NCI-H2107 (cell line): ENCODE data around the gene PARP8.
"Not testable (repeated sequence)": the region's sequence is repeated elsewhere in the genome, so short reads cannot be mapped to it uniquely, and the experiment has no call there.

Experiments used
- DNase-seq: peaks from one replicate; lab custom pipeline; 2025; lab: John Stamatoyannopoulos, UW

Gene PARP8, protein sequence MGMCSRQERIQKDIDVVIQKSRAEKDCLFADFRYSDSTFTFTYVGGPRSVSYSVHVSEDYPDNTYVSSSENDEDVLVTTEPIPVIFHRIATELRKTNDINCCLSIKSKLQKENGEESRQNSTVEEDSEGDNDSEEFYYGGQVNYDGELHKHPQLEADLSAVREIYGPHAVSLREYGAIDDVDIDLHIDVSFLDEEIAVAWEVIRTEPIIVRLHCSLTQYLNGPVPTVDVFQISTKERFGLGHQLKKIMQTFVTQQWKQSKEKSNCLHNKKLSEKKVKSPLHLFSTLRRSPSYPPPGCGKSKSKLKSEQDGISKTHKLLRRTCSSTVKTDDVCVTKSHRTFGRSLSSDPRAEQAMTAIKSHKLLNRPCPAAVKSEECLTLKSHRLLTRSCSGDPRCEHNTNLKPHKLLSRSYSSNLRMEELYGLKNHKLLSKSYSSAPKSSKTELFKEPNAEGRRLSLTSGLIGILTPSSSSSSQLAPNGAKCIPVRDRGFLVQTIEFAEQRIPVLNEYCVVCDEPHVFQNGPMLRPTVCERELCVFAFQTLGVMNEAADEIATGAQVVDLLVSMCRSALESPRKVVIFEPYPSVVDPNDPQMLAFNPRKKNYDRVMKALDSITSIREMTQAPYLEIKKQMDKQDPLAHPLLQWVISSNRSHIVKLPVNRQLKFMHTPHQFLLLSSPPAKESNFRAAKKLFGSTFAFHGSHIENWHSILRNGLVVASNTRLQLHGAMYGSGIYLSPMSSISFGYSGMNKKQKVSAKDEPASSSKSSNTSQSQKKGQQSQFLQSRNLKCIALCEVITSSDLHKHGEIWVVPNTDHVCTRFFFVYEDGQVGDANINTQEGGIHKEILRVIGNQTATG

DNA sequence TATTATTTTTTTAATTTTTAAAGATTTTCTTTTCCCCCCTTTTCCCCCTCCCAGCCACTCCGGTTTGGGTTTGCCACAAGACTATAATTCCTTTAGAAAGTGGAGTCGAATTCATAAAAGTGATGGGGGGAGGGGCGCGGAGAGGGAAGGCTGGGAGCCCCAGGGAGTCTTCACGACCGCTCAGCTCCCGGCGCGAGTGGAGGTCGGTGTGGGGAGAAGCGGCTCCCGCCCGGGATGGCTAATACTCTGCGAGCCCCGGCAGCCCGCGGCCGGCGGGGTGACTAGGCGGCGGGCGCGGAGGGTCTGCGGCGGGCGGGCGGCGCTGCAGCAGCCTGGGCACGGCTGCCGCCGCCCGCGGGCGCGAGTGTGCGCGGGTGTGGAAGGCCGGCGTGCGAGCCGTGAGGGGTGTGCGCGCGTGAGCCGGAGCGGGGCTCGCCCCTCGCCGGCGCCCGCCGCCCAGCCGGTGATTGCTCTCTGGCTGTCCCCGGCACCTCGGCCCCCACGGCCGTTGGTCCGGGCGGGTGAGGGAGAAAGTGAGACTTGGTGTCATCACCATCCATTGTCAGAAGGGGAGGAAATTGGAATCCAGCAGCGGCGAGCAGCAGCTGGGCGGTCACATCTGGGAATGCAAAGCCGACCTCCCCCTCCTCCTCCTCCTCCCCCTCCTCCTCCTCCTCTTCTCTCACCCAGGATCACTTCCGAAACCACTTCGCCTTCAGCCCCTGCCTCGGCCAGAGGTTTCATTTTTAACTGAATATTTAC lies at the start of gene PARP8:
TSS of gene PARP8 (plus strand) at position 377 of the 762 bp plus-strand sequence. CDS start 459 bp downstream, outside the sequence.
- DNase-seq = no peak

DNA sequence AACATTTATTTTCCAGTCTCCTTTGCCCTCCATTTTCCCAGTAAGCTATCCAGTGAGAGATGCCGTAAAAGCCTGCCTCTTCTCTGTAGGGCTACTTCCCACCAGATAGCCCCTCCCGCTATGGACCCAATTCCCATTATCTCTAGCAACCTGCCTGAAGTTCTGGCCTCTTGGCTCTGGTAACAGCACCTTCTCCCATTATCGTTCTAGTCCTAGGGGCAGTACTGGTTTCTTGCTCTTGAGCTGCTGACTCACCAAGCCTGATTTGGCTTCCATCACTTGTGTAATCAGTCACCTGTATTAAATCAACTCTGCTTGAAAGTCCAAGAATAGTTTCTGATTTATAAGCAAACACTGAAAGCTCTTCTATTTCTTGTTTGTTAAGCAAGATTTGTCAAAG lies 42.8 kb upstream of the PARP8 start:
- DNase-seq = no peak

DNA sequence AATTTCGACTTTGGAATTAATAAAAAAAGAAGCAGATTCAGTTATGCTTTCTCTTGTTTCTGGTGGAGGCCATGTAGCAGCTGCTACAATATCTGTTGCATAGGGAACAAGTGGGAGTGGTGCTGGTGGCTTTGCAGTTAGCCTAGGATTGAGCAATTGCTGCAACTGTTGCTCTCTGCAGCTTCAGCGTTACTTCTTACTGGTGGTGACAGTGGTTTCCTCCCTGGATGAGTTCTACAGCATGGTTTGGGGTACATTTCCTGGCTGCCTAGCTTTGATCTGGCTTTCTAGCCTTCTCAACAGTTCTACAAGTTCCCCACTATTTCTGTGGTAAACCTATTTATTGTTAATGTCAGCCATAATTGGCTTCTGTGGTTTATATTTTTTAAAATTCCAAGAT lies 31.6 kb upstream of the PARP8 start:
- DNase-seq = not testable (repeated sequence)

DNA sequence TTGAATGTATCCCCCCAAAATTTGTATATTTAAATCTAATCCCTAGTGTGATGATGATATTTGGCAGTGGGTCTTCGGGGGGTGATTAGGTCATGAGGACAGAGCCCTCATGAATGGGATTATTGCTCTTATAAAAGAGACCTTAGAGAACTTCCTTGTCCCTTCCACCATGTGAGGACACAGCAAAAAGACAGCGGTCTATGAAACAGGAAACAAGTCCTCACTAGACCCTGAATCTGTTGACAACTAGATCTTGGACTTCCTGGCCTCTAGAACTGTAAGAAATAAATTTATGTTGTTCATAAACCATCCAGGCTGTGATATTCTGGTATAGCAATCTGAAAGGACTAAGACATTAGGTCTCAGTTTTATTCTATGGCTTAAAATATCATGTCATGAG lies 28.9 kb upstream of the PARP8 start:
- DNase-seq = not testable (repeated sequence)

DNA sequence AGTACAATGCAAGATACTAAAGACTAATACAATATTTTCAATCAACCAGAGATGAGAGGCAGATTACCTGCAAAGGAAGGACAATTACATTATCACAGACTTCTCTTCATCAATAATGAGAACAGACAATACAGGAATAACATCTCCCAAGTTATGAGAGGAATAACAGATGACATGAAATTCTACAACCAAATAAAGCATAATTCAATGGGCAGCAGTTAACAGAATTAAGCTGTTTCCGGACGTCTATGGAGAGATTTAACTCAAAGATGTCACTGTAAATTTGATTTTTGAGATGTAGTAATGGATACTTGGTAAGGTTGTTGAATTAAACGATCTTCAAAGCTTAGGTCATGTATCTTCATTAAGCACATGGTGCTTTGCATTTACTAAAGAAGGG lies 19.8 kb upstream of the PARP8 start:
- DNase-seq = no peak

DNA sequence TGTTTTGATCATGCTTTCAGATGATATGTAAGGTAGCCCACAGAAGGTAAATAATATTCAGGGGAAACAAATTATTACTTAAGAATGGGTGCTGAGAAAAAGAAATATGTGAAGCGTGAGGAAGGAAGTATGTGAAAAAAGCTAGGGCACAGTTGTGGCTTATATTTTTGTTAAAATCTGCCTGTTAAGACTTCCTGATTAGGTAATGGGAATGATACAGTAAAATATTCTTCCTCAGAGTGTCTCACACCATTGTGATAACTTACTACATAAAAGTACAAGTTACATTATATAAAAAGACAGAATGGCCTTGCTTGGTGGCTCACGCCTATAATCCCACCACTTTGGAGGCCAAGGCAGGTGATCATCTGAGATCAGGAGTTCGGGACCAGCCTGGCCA lies 18.7 kb upstream of the PARP8 start:
- no peak for DNase-seq

DNA sequence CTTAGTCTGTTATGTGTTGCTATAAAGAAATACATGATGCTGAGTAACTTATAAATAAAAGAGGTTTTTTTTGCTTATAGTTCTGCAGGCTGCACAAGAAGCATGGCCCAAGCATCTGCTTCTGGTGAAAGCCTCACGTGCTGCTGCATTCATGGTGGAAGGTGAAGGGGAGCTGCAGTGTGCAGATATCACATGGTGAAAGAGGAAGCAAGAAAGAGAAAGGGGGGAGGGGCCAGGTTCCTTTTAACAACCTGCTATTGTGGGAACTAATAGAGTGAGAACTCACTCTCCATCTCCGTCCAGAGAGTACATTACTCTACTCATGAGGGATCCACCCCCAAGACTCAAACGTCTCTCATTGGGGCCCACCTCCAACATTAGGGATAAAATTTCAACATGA lies 12.5 kb upstream of the PARP8 start:
- no peak for DNase-seq

DNA sequence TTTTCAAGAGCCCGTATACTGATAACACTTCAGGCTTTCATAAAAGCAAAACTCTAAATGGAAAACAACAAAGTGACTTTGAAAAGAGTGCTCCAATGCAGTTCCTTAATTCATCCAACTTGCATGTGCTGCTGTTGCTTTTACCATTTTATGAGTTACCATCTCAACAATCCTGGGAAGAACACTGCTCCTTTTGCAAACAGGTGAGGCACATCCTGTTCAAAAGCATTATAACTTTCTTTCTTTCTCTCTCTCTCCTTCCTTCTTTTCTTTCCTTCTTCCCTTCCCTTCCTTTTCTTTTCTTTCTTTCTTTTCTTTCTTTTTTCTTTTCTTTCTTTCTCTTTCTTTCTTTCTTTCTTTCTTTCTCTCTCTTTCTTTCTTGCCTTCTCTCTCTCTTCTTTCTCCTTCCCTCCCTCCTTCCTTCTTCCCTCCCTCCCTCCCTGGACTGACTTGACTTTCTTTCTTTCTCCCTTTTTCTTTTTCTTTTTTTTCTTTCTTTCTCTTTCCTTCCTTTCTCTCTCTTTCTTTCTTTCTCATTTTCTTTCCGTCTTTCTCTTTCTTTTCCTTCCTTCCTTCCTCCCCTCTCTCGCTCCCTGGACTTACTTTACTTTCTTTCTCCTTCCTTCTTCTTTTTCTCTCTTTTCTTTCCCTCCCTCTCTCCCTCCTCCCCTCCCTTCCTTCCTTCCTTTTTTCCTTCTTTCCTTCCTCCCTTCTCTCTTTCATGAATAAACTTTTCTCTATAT lies 11.2 kb upstream of the PARP8 start:
- DNase-seq = no peak

DNA sequence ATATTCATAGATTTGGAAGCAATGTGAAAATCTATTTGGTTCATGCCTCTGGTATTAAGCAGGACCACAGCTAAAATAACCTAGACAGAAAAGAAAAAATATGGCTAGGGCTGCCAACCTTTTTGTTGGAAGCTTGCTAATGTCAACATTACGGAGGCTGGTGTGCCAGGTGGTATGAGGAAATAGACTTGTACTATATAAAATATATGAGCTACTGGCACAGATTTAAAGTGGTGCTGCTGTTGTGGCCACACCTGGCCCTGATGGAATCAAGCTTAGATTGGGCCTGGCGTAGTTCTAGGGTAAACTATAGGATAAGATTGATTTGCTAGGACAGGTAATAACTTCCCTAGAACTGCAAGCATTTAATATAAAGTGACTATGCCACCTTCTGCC lies 10.6 kb upstream of the PARP8 start:
- no peak for DNase-seq

DNA sequence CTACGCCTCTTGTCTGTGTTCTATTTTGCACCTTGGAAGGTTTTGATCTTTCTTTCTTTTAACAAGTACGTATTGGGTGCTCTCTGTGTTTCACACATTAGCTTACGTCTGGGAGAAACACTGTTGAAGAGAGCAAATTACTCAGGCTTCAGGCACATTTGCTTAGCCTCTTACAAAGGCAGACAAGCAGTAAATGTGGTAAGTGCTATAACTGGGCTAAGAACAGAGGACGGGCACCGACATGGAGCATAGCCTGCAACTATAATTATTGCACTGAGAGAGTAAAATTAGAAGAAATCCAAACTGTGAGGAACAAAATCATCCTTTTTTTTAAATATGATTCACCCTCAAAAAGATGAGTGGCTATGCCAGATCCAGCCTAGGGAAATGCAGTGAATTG lies 9.4 kb upstream of the PARP8 start:
- no peak for DNase-seq

DNA sequence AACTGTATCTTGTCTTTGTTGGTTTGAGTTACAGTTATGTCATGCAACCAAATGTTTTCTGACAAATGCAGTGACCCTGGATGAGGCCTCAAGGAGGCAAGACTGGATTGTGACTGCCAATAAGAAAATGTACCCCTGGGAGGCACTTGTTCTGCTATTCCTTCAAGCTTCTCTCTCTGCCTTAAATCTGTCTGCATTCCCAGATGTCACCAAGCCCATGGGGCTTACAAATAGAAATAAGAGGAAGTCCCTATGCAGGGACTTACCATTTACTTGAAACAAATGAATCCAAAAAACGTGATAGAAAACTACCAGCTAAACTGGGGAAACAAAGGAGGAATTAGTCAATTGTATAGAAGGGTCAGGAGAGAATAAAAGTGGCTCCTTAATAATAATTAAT lies 8.2 kb upstream of the PARP8 start:
- no peak for DNase-seq

DNA sequence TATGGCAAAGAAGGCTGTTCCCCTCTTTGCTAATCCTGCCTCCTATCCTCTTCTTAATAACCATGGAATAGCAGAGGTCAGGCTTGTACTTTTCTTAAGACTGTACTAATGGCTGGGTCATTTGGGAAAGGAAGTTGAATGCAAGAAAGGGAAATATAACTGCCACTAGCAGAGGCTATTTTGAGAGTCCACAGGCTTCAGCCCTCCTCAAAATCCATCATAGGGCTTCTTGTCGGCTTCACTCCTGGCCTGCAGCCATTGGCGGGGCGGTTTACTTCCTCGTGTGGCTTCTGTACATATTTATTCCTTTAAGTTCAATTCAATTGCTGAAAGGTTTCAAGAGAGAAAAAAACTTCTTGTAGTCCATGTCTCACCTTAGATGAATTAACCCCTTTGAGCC lies 2.8 kb upstream of the PARP8 start:
- DNase-seq = no peak

DNA sequence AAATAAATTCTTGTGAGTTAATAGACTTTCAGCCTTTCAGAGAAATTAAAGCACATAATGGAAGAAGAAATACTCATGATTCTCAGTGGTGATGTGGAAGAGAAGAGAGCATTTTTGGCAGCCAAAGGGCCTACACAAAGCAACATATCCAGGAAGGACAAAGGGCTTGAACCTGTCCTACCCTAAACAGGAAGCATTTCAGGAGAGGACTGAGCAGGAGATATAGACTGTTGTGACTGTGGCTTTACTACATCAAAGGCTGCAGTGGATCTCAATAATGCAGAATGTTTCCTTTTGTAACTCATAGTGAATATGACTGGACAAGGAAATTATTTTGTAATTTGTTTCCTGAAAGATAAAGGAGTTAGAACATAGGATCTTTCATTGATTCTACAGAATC lies 1.3 kb upstream of the PARP8 start:
- no peak for DNase-seq

DNA sequence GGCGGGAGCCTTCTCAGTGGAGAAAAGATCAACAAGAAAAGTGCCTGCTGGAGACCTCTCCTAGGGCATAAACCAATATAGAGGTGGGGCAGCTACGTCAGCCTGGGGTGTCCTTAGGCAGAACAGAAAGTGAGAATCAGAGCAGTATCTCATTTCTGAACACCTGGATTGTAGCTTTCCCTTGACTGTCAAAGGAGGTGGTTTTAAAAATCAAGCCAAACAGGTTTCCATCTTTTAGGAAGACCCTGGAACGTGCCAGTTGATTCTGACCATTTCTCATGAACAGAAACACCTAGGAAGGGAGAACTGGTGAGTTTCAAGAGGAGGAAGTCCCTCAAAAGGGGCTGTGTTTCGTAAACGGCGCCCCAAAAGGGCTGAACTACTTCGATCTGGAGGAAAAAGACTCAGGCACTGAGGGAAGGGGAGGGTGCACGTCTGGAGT lies 655 bp upstream of the PARP8 start:
- DNase-seq = not testable (repeated sequence)

DNA sequence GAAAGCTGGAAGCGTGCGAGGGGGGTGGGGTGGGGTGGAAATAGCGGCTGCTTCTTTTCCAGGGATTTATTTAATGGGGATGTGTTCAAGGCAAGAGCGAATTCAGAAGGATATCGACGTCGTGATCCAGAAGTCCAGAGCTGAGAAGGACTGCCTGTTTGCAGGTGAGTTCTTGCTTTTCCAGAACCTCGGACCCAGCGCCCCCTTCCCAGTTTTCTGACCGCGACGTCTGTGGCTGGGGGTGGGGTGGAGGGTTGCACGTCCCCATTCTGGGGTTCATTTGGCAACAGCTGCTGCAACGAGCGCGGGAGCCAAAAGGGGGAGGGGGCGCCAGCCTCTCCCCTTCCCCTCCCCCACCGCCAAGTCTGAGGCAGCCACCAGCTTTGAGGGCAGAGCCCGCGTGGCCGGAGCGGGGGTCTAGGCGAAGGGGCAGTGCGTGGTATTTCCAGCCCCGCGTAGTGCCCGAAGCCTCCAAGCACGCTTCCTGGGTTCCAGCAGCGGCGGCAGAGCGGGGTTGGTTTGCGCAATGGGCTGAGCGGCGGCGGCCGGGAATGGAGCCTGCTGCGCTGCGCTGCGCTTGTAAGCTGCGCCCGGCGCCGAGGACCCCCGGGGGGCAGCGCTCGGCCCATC lies 701 bp downstream of the PARP8 start:
- no peak for DNase-seq

DNA sequence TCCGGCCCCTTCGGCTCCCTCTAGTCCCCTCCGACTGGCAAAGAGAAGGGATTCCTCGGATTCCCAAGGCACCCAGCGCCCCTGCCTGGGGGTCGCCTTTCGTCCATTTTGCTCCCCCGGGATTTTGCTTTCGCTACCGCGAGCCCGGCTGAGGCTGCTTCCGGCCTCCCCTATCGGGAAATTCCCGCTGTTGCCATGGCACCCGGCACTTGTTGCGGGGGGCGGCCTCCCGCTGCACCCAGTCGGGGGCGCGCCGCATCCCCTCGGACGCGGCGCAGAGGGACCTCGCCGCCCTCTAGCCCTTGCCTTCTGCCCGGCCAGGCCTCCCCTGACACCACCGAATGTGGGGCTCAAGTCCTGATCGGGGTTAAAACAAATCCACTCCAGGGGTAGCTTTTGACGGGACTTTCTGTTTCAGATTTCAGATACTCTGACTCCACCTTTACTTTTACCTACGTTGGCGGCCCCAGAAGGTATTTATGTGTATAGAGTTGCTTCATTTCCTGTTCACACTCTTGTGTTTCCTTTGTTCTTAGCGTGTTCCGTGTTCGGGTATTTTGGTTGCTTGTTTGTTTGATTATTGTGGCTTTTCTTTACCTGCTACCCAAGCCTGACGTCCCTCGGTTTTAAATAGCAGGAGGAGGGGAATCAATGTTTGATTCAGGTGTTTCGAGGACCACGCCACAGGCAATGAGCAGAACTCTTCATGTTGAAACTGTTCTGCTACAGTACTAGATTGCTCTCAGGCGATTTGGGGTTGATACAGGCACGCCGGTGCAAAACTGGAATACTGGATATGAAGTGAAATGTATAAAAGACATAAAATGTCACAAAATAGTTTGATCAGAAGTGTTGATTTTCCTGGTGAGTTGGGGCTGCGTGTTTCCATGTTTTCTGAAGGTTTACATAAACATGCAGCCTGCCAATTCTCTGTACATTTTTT lies 1.5 kb downstream of the PARP8 start:
- no peak for DNase-seq

DNA sequence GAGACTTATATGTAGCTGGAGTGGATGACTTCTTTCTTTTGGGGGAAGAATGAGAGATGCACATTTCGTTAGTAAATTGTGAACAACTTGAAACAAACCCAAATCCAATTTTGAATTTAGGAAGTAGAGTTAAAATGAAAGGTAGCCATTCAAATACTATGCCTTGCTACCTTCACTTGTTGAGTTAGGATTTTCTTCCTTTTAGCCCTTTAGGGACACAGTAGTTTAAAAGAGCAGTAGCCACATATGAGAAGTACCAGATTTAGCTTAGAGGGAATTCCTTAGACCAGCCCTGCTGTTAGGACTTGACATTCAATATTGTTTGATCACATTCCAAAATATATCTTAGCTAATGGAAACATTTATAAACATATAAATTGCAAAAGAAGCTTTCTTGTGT lies 2.2 kb downstream of the PARP8 start:
- not testable (repeated sequence) for DNase-seq

DNA sequence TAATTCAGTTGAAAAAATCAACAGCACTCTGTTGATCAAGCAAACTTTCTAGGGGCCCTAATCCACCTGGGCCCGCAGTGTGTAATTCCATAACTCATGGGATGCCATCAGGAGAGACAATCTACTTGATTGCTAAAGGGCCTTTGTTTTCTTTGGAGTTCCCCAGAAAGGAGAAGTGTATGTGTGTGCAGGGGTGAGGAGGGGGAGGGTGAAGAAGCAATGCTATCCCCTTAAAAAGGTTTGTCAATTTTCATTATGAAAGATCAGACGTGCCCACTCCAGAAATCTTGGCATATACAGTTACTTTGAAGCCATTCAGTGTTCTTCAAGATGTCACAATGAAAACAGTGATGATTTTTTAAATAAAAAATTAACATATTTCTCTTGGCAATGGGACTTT lies 6.2 kb downstream of the PARP8 start:
- no peak for DNase-seq

DNA sequence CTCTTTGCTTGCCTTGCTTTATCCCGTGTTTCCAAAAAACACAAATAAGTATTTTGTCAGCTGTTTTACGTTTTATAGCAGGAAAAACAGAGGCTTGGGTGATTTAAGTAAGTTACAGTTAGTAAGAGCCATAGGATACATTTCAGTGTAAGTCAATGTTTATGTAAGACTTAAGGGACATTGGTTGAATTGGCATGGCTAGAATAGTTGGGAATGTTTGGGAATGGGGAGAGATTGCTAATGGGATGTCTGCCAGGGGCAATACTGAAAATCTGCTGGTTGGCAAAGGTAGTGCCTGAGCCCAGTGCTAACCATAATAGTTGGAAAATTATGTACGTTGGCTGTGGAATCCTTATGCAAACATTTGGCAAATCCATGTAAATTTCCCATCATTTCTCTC lies 7.0 kb downstream of the PARP8 start:
- DNase-seq = not testable (repeated sequence)

DNA sequence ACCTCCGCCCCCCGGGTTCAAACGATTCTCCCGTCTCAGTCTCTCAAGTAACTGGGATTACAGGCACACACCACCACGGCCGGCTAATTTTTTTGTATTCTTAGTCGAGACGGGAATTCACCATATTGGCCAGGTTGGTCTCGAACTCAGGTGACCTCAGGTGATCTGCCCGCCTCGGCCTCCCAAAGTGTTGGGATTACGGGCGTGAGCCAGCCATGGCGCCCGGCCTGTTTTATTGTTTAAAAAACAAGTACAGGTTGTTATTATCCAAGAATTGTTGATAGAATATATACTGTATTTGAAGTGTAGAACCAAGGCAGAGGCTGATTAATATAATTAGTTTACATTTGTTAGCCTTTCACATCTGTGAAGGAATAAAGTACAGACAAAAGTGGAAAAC lies 8.9 kb downstream of the PARP8 start:
- no peak for DNase-seq
